22Rv1 (cell line): Measurements from ENCODE around the gene SERPINH1.

Experiments
- ZFX ChIP-seq: fragments of 450-650 bp; IDR thresholded peaks from 2 replicates; pipeline ENCODE4 v1.6.1; 2017; ENCODE audit warnings: antibody characterized with exemption, borderline replicate concordance
- TF ChIP-seq, protein P1 (sequence below): fragments of 450-650 bp; IDR thresholded peaks from 2 replicates; pipeline ENCODE4 v1.5.1; 2017; ENCODE audit warnings: mild to moderate bottlenecking

DNA sequence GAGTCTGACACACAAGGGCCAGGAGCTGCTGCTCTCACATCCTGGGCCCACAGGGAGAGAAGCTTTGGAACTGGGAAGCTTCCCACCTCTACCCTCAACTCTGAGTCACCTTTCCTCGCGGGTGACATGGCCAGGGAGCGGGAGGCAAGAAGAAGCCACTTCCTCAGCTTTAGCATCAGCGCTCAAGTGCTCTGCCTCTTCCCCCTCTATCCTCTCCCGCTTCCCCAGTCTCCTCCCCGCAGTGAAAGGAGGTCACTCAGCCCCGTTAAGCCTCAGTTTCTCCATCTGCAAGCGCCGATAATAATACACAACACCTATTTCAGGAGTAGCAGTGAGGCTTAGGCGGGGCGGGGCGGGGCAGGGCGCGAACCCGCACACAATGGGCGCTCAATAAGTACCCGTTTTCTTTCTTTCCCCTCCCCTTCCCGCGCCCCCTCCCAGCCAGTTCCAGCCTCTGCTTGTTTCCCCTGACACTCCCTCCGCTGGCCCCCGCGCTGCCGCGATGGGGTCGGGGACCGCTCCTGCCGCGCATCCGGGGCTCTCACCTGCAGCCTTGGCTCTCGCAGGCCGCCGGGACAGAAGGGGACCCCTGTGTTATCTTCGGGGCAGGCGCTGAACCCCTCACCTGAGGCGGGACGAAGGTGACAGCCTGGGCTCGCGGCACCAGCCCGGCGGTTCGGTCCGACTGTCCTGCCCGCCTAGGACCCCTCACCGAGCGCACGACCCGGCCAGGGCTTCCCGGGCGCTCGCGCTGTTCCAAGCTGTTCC is 37.2 kb upstream of the SERPINH1 start:
- TF ChIP-seq ZFX = no peak
- TF ChIP-seq, protein P1, sequence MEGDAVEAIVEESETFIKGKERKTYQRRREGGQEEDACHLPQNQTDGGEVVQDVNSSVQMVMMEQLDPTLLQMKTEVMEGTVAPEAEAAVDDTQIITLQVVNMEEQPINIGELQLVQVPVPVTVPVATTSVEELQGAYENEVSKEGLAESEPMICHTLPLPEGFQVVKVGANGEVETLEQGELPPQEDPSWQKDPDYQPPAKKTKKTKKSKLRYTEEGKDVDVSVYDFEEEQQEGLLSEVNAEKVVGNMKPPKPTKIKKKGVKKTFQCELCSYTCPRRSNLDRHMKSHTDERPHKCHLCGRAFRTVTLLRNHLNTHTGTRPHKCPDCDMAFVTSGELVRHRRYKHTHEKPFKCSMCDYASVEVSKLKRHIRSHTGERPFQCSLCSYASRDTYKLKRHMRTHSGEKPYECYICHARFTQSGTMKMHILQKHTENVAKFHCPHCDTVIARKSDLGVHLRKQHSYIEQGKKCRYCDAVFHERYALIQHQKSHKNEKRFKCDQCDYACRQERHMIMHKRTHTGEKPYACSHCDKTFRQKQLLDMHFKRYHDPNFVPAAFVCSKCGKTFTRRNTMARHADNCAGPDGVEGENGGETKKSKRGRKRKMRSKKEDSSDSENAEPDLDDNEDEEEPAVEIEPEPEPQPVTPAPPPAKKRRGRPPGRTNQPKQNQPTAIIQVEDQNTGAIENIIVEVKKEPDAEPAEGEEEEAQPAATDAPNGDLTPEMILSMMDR = no peak
